HepG2 (cell line): Measurements from ENCODE around the gene MCOLN1. TPM values are rescaled to one million over a fixed set of nuclear protein-coding genes. Genes with fewer than 3 reads are reported as not detected.
A peak's percentile ranks its signal among the peaks of the same experiment; 100 is the strongest.

ENCODE experiments used
- CBX2 ChIP-seq, 2 experiments: fragments of 200-600 bp in 1 of 2; sonication (generic); formaldehyde crosslinking in 1 of 2; IDR thresholded peaks; 2 replicates each; pipeline versions ENCODE4 v1.7.0 to v1.8.1; 2018 to 2022; ENCODE audit warnings: low read depth in 2 of 2, low read length in 1 of 2, mild to moderate bottlenecking in 1 of 2, missing genetic modification reagents in 1 of 2
- DNMT1 ChIP-seq: sonication (generic); formaldehyde crosslinking; IDR thresholded peaks from 2 replicates; pipeline ENCODE4 v1.5.1; 2020; ENCODE audit warnings: mild to moderate bottlenecking, missing genetic modification reagents
- EHMT2 ChIP-seq: fragments of 200-600 bp; sonication (generic); IDR thresholded peaks from 2 replicates; pipeline ENCODE4 v1.7.0; 2017; ENCODE audit warnings: antibody characterized with exemption, low read depth, low read length, borderline replicate concordance
- HNRNPK ChIP-seq: fragments of 200-400 bp; formaldehyde crosslinking; IDR thresholded peaks from 2 replicates; pipeline ENCODE4 v1.6.1; 2018; ENCODE audit warnings: low read length, low read depth, moderate library complexity, mild to moderate bottlenecking; ENCODE audit not compliant: poor library complexity, severe bottlenecking
- KDM6A ChIP-seq: IDR thresholded peaks from 2 replicates; pipeline ENCODE4 v1.6.1; 2016; ENCODE audit warnings: low read depth
- MED8 ChIP-seq: sonication (generic); formaldehyde crosslinking; IDR thresholded peaks from 2 replicates; pipeline ENCODE4 v1.8.1; 2023; ENCODE audit warnings: mild to moderate bottlenecking, missing genetic modification reagents; ENCODE audit not compliant: insufficient replicate concordance
- NONO ChIP-seq, 2 experiments: fragments of 450-650 bp in 1 of 2; sonication (generic) in 1 of 2; formaldehyde crosslinking in 1 of 2; IDR thresholded peaks in 1 of 2; conservative IDR thresholded peaks in 1 of 2; 2 replicates each; pipeline versions ENCODE4 v1.6.1 to v1.8.0; 2017 to 2022; ENCODE audit warnings: mild to moderate bottlenecking in 1 of 2, missing genetic modification reagents in 1 of 2, moderate library complexity in 1 of 2
- SNAPC5 ChIP-seq: sonication (generic); formaldehyde crosslinking; IDR thresholded peaks from 2 replicates; pipeline ENCODE4 v1.8.1; 2023; ENCODE audit warnings: mild to moderate bottlenecking, missing genetic modification reagents, borderline replicate concordance
- SRSF9 ChIP-seq: fragments of 200-400 bp; formaldehyde crosslinking; IDR thresholded peaks from 2 replicates; pipeline ENCODE4 v1.6.1; 2018; ENCODE audit warnings: borderline replicate concordance, mild to moderate bottlenecking, low read depth, low read length; ENCODE audit not compliant: insufficient read depth, poor library complexity, severe bottlenecking
- TERF1 ChIP-seq: sonication (generic); formaldehyde crosslinking; IDR thresholded peaks from 2 replicates; pipeline ENCODE4 v1.8.0; 2022; ENCODE audit warnings: mild to moderate bottlenecking, missing genetic modification reagents, moderate library complexity
- TFE3 ChIP-seq: IDR thresholded peaks from 2 replicates; pipeline ENCODE4 v1.6.1; 2016
- TRIM22 ChIP-seq: fragments of 450-650 bp; IDR thresholded peaks from 2 replicates; pipeline ENCODE4 v1.6.1; 2017
- ZBTB14 ChIP-seq: sonication (generic); formaldehyde crosslinking; IDR thresholded peaks from 2 replicates; pipeline ENCODE4 v1.4.0; 2020; ENCODE audit warnings: missing genetic modification reagents
- ZMYM2 ChIP-seq: sonication (generic); formaldehyde crosslinking; IDR thresholded peaks from 2 replicates; pipeline ENCODE4 v1.8.0; 2022; ENCODE audit warnings: mild to moderate bottlenecking, missing genetic modification reagents
- ZNF260 ChIP-seq: sonication (generic); formaldehyde crosslinking; IDR thresholded peaks from 2 replicates; pipeline ENCODE4 v1.4.0; 2020; ENCODE audit warnings: missing genetic modification reagents, low read depth, mild to moderate bottlenecking, borderline replicate concordance
- ZNF264 ChIP-seq: sonication (generic); formaldehyde crosslinking; IDR thresholded peaks from 2 replicates; pipeline ENCODE4 v1.4.0; 2020; ENCODE audit warnings: missing genetic modification reagents
- ZNF33A ChIP-seq: sonication (generic); formaldehyde crosslinking; IDR thresholded peaks from 2 replicates; pipeline ENCODE4 v1.5.1; 2020; ENCODE audit warnings: missing genetic modification reagents, mild to moderate bottlenecking, moderate library complexity, borderline replicate concordance
- ZNF549 ChIP-seq: sonication (generic); formaldehyde crosslinking; IDR thresholded peaks from 2 replicates; pipeline ENCODE4 v1.5.0; 2020; ENCODE audit warnings: missing genetic modification reagents
- ZNF746 ChIP-seq: sonication (generic); formaldehyde crosslinking; IDR thresholded peaks from 2 replicates; pipeline ENCODE4 v1.8.0; 2022; ENCODE audit warnings: mild to moderate bottlenecking, missing genetic modification reagents
- ZNF770 ChIP-seq: sonication (generic); formaldehyde crosslinking; IDR thresholded peaks from 2 replicates; pipeline ENCODE4 v1.5.0; 2020; ENCODE audit warnings: mild to moderate bottlenecking, missing genetic modification reagents
- ZNF879 ChIP-seq: sonication (generic); formaldehyde crosslinking; IDR thresholded peaks from 2 replicates; pipeline ENCODE4 v1.8.1; 2023; ENCODE audit warnings: missing genetic modification reagents
- polyA plus RNA-seq, 8 experiments: library from polyadenylated mRNA; depleted of rRNA in 3 of 8; stranded (reverse) in 7 of 8; unstranded in 1 of 8; fragments of >200 nt; fragmentation: Illumina TruSeq in 4 of 8; extraction: Trizol in 4 of 8; gene quantifications; 2 replicates each; pipeline versions ENCODE4 v1.2.1 to v1.2.3, GENCODE V29; 2011 to 2016; ENCODE audit warnings: low read depth in 4 of 8, missing spikeins in 1 of 8, mixed read lengths in 1 of 8; ENCODE audit not compliant: insufficient read depth in 1 of 8
- total RNA-seq, 5 experiments: library from RNA; depleted of rRNA; stranded (reverse); fragments of >200 nt; fragmentation: Illumina TruSeq; extraction: Trizol; gene quantifications; 2 replicates each; pipeline ENCODE4 v1.2.3, GENCODE V29; 2016; ENCODE audit warnings: low read depth in 1 of 5

Gene MCOLN1
- total and polyA plus RNA-seq, 2 of the 13 experiments (the other 11 are each of a cell fraction or from before 2014, with no cell fraction given), result 3.4 to 15.7 TPM

GRCh38 chr19:7494416-7495098 lies 27.9 kb upstream of the MCOLN1 start (continued):
- TF ChIP-seq CBX2 (IDR thresholded peaks at IDR 0.05; ENCODE audit: low read depth, low read length) (no peak), CBX2 (CRISPR knock-in tag; IDR thresholded peaks at IDR 0.05; ENCODE audit: low read depth) (no peak), SNAPC5 (CRISPR knock-in tag) (no peak), HNRNPK (peak; percentile 38), TFE3 (CRISPR knock-in tag) (peak; percentile 76), ZNF549 (CRISPR knock-in tag) (no peak), TRIM22 (no peak), ZNF264 (CRISPR knock-in tag) (no peak), ZNF33A (CRISPR knock-in tag) (no peak), EHMT2 (no peak), MED8 (CRISPR knock-in tag) (no peak), TERF1 (CRISPR knock-in tag) (no peak), ZNF746 (CRISPR knock-in tag) (peak; percentile 69; the same call in 1 of the 2 replicates), ZNF770 (CRISPR knock-in tag) (peak; percentile 24), KDM6A (CRISPR knock-in tag) (no peak), DNMT1 (CRISPR knock-in tag) (no peak), ZMYM2 (peak; percentile 9; the same call in 1 of the 2 replicates), NONO (IDR thresholded peaks at IDR 0.05) (no peak), NONO (CRISPR knock-in tag; conservative IDR thresholded peaks at IDR 0.05) (no peak), ZNF260 (CRISPR knock-in tag) (no peak), ZNF879 (CRISPR knock-in tag) (no peak), SRSF9 (no peak), ZBTB14 (CRISPR knock-in tag) (no peak)
